Thymus (tissue), 11 donors: Measurements from ENCODE around the gene GAN. TPM values are rescaled to one million over a fixed set of nuclear protein-coding genes. Genes with fewer than 3 reads are reported as not detected.

Source experiments
- DNase-seq, 9 donors: peaks; one replicate each; pipeline ENCODE4 v3.0.0-alpha.2; 2013; ENCODE audit warnings: low spot score in 9 of 9, low read depth in 6 of 9, missing footprints in 1 of 9
- H3K27ac ChIP-seq, 2 donors: one replicate each; pipeline ENCODE4 v1.5.1; 2013; ENCODE audit warnings: control low read depth in 1 of 2, low read depth in 1 of 2, low read length in 1 of 2, mild to moderate bottlenecking in 1 of 2, moderate library complexity in 1 of 2
- H3K27me3 ChIP-seq, 2 donors: one replicate each; pipeline ENCODE4 v1.5.1; 2013; ENCODE audit warnings: low read length in 1 of 2; ENCODE audit not compliant: control insufficient read depth in 2 of 2, insufficient read depth in 1 of 2
- H3K36me3 ChIP-seq, 2 donors: one replicate each; pipeline ENCODE4 v1.5.1; 2013; ENCODE audit warnings: low read length in 1 of 2, mild to moderate bottlenecking in 1 of 2, moderate library complexity in 1 of 2; ENCODE audit not compliant: control insufficient read depth in 2 of 2, insufficient read depth in 2 of 2
- H3K4me1 ChIP-seq, 2 donors: one replicate each; pipeline ENCODE4 v1.5.1; 2013; ENCODE audit warnings: low read length in 2 of 2; ENCODE audit not compliant: control insufficient read depth in 2 of 2, insufficient read depth in 2 of 2
- H3K4me3 ChIP-seq, 2 donors: one replicate each; pipeline ENCODE4 v1.5.1; 2013; ENCODE audit warnings: low read length in 2 of 2, control low read depth in 1 of 2, mild to moderate bottlenecking in 1 of 2
- H3K9me3 ChIP-seq, 2 donors: one replicate each; pipeline ENCODE4 v1.5.1; 2013; ENCODE audit warnings: low read length in 1 of 2, mild to moderate bottlenecking in 1 of 2; ENCODE audit not compliant: control insufficient read depth in 2 of 2, insufficient read depth in 1 of 2
- WGBS: extraction: QIAGEN DNeasy Blood & Tissue Kit; methylation state at CpG from one replicate; pipeline ENCODE4 v1.1.7; 2013; 5-methylcytosine and 5-hydroxymethylcytosine counted together
- polyA plus RNA-seq: library from polyadenylated mRNA; stranded (reverse); fragments of 200-250 nt; gene quantifications from one replicate; pipeline ENCODE4 v1.2.3, GENCODE V29; 2013
- total RNA-seq: library from RNA; stranded (reverse); fragments of 120-200 nt; gene quantifications from one replicate; pipeline ENCODE4 v1.2.4, GENCODE V29; 2013
- donor health status: healthy.

GAN gene
- total and polyA plus RNA-seq, 2 donors: 2.4 to 2.5 TPM

DNA sequence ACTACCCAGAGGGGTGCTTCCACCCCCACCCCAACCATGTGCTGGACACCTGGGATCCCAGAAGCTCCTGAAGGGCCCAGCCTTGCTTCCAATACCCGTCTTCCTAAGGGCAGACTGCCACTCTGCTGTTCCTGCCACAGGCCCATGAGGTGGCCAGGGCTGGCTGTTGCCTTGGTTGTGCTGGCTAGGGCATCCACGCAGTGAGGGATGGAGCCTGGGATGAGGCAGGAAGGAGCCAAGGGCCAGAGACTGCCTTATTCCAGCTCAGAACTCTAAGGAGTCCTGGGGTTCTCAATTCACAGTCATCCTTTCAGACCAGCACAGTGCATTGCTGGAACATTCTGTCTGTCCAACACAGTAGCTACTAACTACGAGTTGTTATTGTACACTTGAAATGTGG, 38.4 kb upstream of the GAN start:
- no peak overlapping the region for H3K4me3 ChIP-seq
- no peak for DNase-seq
- 96% methylated on average over 3 of the region's 3 CpGs for WGBS
- no peaks in the 10 kb centered on the region for H3K9me3 ChIP-seq
- no peaks in the 10 kb centered on the region for H3K4me1 ChIP-seq
- no peaks in the 10 kb centered on the region for H3K36me3 ChIP-seq
- no peaks in the 10 kb centered on the region for H3K27me3 ChIP-seq
- H3K27ac ChIP-seq: no peak overlapping the region

- WGBS: 92% methylated on average over 6 of the region's 6 CpGs
- Histone ChIP-seq H3K4me1 (no peaks in the 10 kb centered on the region), H3K27me3 (no peaks in the 10 kb centered on the region), H3K36me3 (no peaks in the 10 kb centered on the region), H3K9me3 (peaks cover 0 to 2% of the 10 kb centered on the region in 2 donors), H3K4me3 (no peak overlapping the region), H3K27ac (no peak overlapping the region)
- no peak for DNase-seq
Measured at GRCh38 chr16:81277541-81278080, 37.2 kb upstream of the GAN start.

- no peak for DNase-seq
- no peak overlapping the region for H3K4me3 ChIP-seq
- H3K9me3 ChIP-seq: peaks cover 0 to 2% of the 10 kb centered on the region in 2 donors
- no peaks in the 10 kb centered on the region for H3K4me1 ChIP-seq
- H3K27ac ChIP-seq: no peak overlapping the region
- no peaks in the 10 kb centered on the region for H3K36me3 ChIP-seq
- H3K27me3 ChIP-seq: no peaks in the 10 kb centered on the region
- WGBS: 94% methylated on average over 4 of the region's 4 CpGs
Measured at GRCh38 chr16:81278526-81278925, 36.2 kb upstream of the GAN start.

DNA sequence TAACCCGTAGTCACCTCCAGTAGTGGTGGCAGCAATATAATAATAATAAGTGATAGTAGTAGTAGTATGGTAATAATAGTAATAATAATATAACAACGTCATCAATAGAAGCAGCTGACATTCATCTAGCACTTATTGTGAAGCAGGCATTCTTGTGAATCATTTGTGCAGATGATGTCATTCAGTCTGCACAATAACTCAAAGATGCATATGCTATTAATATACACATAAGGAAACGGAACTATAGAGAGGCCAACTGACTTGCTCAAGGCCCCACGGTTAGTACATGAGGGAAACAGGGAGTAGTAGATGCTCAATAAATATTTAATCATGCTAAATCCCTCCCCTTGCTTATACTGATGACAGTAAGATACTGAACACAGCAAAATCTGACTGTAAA, 35.4 kb upstream of the GAN start:
- 86% methylated on average over 4 of the region's 4 CpGs for WGBS
- H3K4me1 ChIP-seq: no peaks in the 10 kb centered on the region
- H3K36me3 ChIP-seq: no peaks in the 10 kb centered on the region

GRCh38 chr16:81280393-81280792, 34.4 kb upstream of the GAN start:
- no peak overlapping the region for H3K4me3 ChIP-seq
- H3K36me3 ChIP-seq: no peaks in the 10 kb centered on the region
- 42% methylated on average over 3 of the region's 3 CpGs for WGBS
- H3K27me3 ChIP-seq: no peaks in the 10 kb centered on the region
- peaks cover 0 to 2% of the 10 kb centered on the region in 2 donors for H3K9me3 ChIP-seq
- H3K27ac ChIP-seq: no peak overlapping the region
- no peaks in the 10 kb centered on the region for H3K4me1 ChIP-seq
- no peak for DNase-seq

More for the DNA sequence above, 35.4 kb upstream of the GAN start:
- Histone ChIP-seq H3K27ac (no peak overlapping the region), H3K27me3 (no peaks in the 10 kb centered on the region), H3K4me3 (no peak overlapping the region), H3K9me3 (peaks cover 0 to 2% of the 10 kb centered on the region in 2 donors)
- no peak for DNase-seq

DNA sequence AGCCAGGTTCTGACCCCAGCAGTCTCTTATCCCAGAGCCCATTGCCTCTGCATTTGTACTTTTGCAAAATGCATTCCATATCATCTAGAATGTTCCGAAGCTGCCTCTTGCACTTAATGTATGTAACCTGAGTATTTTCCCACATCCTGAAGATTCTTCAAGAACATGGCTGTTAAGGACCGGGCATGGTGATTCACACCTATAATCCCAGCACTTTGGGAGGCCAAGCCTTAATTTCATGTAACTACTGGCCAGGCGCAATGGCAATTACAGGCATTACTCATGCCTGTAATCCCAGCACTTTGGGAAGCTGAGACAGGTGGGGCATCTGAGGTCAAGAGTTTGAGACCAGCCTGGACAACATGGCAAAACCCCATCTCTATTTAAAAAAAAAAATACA, 31.7 kb upstream of the GAN start:
- Histone ChIP-seq H3K27me3 (no peaks in the 10 kb centered on the region), H3K27ac (no peak overlapping the region), H3K4me1 (no peaks in the 10 kb centered on the region), H3K36me3 (no peaks in the 10 kb centered on the region), H3K9me3 (peaks cover 0 to 2% of the 10 kb centered on the region in 2 donors), H3K4me3 (no peak overlapping the region)
- WGBS: 95% methylated on average over 3 of the region's 3 CpGs
- no peak for DNase-seq

DNA sequence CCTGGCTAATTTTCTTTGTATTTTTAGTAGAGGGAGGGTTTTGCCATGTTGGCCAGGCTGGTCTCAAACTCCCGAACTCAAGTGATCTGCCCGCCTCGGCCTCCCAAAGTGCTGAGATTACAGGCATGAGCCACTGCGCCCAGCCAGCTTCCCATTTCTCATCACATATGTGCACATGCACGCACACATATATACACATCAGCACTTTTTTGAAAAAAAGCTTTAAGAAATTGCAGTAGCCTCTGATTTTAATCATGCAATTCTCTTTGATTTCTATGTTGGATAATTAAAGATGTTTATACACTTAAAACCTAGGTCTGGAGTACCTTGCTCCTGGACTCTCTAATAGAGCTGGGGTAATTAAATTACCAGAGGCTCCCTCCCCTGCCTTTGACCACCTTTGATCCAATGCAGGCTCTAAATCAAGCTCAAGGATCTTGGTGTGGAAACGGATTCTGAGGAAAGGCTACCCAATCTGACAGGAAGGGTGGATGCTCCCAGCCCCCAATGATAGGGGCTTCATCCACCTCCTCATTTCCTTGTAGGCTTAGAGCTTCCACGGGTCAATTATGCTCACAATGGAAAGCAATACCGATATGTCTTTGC, 29.7 kb upstream of the GAN start:
- no peak overlapping the region for H3K4me3 ChIP-seq
- 89% methylated on average over 8 of the region's 8 CpGs for WGBS
- no peaks in the 10 kb centered on the region for H3K27me3 ChIP-seq
- H3K4me1 ChIP-seq: no peaks in the 10 kb centered on the region
- peaks cover 0 to 2% of the 10 kb centered on the region in 2 donors for H3K9me3 ChIP-seq
- no peak for DNase-seq
- no peaks in the 10 kb centered on the region for H3K36me3 ChIP-seq
- H3K27ac ChIP-seq: no peak overlapping the region

DNA sequence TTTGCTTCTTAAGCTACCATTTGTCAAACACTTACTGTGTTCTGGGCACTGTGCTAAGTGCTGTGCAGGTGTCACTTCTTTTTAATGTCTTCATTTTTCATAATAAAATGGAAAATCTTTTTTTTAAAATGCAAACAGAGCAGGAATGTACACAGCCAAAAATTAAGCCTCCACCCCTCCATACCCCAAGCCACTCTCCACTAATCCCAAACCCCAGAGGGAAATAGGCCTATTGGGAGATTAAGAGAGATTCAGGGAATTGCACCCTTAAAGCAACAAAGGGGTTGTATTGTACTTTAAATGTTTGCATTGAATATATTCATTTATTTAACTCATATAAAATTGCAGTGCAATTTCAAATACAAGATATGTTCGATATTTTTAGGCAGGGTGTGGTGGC, 28.6 kb upstream of the GAN start:
- Histone ChIP-seq H3K4me3 (no peak overlapping the region), H3K27me3 (no peaks in the 10 kb centered on the region), H3K36me3 (no peaks in the 10 kb centered on the region), H3K9me3 (peaks cover 0 to 2% of the 10 kb centered on the region in 2 donors), H3K27ac (no peak overlapping the region), H3K4me1 (no peaks in the 10 kb centered on the region)
- WGBS: 96% methylated on average over 1 of the region's 1 CpG
- DNase-seq: no peak

- H3K27me3 ChIP-seq: no peaks in the 10 kb centered on the region
- no peaks in the 10 kb centered on the region for H3K36me3 ChIP-seq
- no peaks in the 10 kb centered on the region for H3K4me1 ChIP-seq
- no peak overlapping the region for H3K27ac ChIP-seq
- H3K4me3 ChIP-seq: no peak overlapping the region
- no peak for DNase-seq
- no peaks in the 10 kb centered on the region for H3K9me3 ChIP-seq
- WGBS: 96% methylated on average over 9 of the region's 9 CpGs
Measured at GRCh38 chr16:81291117-81291516, 23.6 kb upstream of the GAN start.
